Measurements from ENCODE around the gene ZNF121.

The ZNF121 gene

DNA sequence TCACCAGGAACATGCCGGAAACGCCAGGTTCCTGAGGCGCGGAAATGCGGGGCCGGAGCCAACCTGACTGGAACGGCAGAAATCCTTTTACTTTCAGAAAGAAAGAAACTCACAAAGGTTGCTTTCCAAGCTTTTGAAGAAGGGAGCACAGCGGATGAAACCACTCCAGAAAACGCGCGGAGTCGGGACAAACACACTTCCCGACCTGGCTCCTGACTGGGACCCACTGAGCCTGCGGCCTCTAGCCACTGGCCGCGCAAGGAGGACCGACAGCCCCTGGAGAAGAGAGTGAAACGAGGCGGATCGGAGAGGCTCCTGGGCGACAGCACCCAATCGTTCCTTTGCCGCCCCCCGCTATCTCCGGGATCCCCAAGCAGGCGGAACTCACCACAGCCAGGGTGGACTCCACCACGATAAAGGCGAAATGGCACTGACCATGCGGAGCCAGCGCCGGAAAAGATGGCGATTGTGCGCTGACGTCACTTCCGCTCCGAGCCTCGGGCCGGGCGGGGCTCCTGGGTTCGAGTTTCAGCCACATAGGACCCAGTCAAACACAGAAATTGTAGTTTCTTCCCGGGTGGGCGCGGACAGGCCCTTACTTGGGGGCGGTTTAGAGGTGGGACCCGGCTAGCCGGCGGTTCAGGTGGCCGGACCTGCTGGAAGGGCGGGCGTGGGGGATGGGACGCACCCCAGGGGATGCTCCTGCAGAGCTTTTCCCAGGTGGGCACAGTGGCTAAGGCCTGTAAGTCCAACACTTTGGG lies at the start of gene ZNF121:
Gene ZNF121 (minus strand): TSS at position 432 of the 761 bp plus-strand sequence. CDS start 16,407 bp downstream, outside the sequence.
- peak within 1 kb of the TSS; percentile 76 for H3K4me2 ChIP-seq (ENCODE audit: insufficient read depth, low read length)
- H3K27me3 ChIP-seq (ENCODE audit: insufficient read depth, low read length, poor library complexity) = no peaks in the 10 kb centered on the region
- TF ChIP-seq EZH2 (IDR thresholded peaks at IDR 0.05; ENCODE audit: borderline replicate concordance, low read depth, low read length, severe bottlenecking) = no peak
- TF ChIP-seq, protein P1, sequence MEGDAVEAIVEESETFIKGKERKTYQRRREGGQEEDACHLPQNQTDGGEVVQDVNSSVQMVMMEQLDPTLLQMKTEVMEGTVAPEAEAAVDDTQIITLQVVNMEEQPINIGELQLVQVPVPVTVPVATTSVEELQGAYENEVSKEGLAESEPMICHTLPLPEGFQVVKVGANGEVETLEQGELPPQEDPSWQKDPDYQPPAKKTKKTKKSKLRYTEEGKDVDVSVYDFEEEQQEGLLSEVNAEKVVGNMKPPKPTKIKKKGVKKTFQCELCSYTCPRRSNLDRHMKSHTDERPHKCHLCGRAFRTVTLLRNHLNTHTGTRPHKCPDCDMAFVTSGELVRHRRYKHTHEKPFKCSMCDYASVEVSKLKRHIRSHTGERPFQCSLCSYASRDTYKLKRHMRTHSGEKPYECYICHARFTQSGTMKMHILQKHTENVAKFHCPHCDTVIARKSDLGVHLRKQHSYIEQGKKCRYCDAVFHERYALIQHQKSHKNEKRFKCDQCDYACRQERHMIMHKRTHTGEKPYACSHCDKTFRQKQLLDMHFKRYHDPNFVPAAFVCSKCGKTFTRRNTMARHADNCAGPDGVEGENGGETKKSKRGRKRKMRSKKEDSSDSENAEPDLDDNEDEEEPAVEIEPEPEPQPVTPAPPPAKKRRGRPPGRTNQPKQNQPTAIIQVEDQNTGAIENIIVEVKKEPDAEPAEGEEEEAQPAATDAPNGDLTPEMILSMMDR (IDR thresholded peaks at IDR 0.05; ENCODE audit: borderline replicate concordance, extremely low read depth, low read length, poor library complexity, severe bottlenecking) = no peak
- peak within 1 kb of the TSS; percentile 86 to 98 for H3K4me3 ChIP-seq (ENCODE audit: low read depth in 1 of 2, low read length in 2 of 2)
- peak within 1 kb of the TSS; percentile 96 for H3K27ac ChIP-seq (ENCODE audit: low read length)
- peaks cover 33% of the 10 kb centered on the region for H3K36me3 ChIP-seq (ENCODE audit: insufficient read depth, low read length)
- ATAC-seq (ENCODE audit: insufficient read depth, low read depth) = peak; percentile 84
- H3K4me1 ChIP-seq (ENCODE audit: insufficient read depth, low read length) = peaks cover 44% of the 10 kb centered on the region
- peaks cover 30% of the 10 kb centered on the region for H4K20me1 ChIP-seq (ENCODE audit: insufficient read depth, low read length)
- DNase-seq = peak; percentile 86
- H3K79me2 ChIP-seq (ENCODE audit: insufficient read depth, low read length) = peaks cover 53% of the 10 kb centered on the region
- H3K9ac ChIP-seq (ENCODE audit: low read depth, low read length) = peak within 1 kb of the TSS; percentile 91
- H3K9me3 ChIP-seq (ENCODE audit: insufficient read depth, low read length, severe bottlenecking) = peaks cover under 1% of the 10 kb centered on the region
- H2AFZ ChIP-seq (ENCODE audit: low read depth, low read length) = peak within 1 kb of the TSS; percentile 84

DNA sequence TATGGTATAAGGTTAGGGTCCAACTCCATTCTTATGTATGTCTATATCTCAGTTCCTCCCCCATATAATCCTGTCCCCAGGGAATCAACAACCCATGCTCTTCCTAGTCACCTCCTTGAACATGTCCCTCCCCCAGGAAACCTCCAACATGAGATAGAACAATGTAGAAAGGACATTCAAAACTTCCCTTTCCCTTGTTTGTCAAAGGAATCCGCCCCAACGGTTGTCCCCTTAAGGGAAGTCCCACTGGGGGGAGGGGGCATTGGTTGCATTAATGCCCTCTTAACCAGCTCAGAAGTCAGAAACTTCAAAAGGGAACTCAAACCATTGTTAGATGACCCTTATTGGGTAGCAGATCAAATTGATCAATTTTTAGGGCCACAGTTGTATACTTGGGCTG lies 43.6 kb upstream of the ZNF121 start:
- Histone ChIP-seq H3K4me1 (ENCODE audit: insufficient read depth, low read length) (peaks cover 1% of the 10 kb centered on the region; the same call in 1 of the 2 replicates), H2AFZ (ENCODE audit: low read depth, low read length) (no peak overlapping the region), H3K27ac (ENCODE audit: low read length) (no peak overlapping the region), H3K9me3 (ENCODE audit: insufficient read depth, low read length, severe bottlenecking) (no peaks in the 10 kb centered on the region), H4K20me1 (ENCODE audit: insufficient read depth, low read length) (no peaks in the 10 kb centered on the region), H3K36me3 (ENCODE audit: insufficient read depth, low read length) (peaks cover 5% of the 10 kb centered on the region; the same call in 1 of the 2 replicates), H3K9ac (ENCODE audit: low read depth, low read length) (no peak overlapping the region), H3K4me3 (ENCODE audit: low read depth in 1 of 2, low read length in 2 of 2) (no peak overlapping the region), H3K4me2 (ENCODE audit: insufficient read depth, low read length) (no peak overlapping the region), H3K79me2 (ENCODE audit: insufficient read depth, low read length) (no peaks in the 10 kb centered on the region), H3K27me3 (ENCODE audit: insufficient read depth, low read length, poor library complexity) (no peaks in the 10 kb centered on the region)
- no peak for TF ChIP-seq EZH2 (IDR thresholded peaks at IDR 0.05; ENCODE audit: borderline replicate concordance, low read depth, low read length, severe bottlenecking)
- TF ChIP-seq, protein P1 (IDR thresholded peaks at IDR 0.05; ENCODE audit: borderline replicate concordance, extremely low read depth, low read length, poor library complexity, severe bottlenecking) = no peak
- DNase-seq (no peak), ATAC-seq (ENCODE audit: insufficient read depth, low read depth) (no peak)

DNA sequence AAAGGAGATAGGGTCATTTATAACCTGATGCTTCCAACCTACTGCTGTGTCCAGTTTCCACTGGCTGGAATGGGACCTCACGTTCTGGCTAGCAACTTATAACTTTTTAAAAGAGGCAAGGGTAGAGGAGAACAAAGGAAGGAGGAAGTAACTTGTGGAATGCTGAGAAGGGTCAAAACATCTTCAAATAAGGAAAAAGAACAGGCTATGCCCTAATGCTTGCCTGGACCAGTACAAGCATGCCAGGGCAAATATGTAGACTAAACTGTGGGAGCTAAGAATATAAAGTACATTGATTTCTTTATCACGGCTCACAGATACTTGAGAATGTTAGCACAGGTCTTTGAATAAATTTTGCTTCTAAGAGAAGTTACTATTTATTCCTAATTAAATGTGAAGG lies 38.2 kb upstream of the ZNF121 start:
- Histone ChIP-seq H3K9me3 (ENCODE audit: insufficient read depth, low read length, severe bottlenecking) (no peaks in the 10 kb centered on the region), H4K20me1 (ENCODE audit: insufficient read depth, low read length) (no peaks in the 10 kb centered on the region), H2AFZ (ENCODE audit: low read depth, low read length) (no peak overlapping the region), H3K4me3 (ENCODE audit: low read depth in 1 of 2, low read length in 2 of 2) (0 out of 4 replicates have a peak overlapping the region, but pooled peaks of 1 of the 2 experiments have one; percentile 21), H3K36me3 (ENCODE audit: insufficient read depth, low read length) (peaks cover 22% of the 10 kb centered on the region), H3K4me2 (ENCODE audit: insufficient read depth, low read length) (peak overlapping the region; percentile 80; the same call in 1 of the 2 replicates), H3K27ac (ENCODE audit: low read length) (no peak overlapping the region; the same call in 1 of the 2 replicates), H3K79me2 (ENCODE audit: insufficient read depth, low read length) (peaks cover 29% of the 10 kb centered on the region), H3K9ac (ENCODE audit: low read depth, low read length) (peak overlapping the region; percentile 11; the same call in 1 of the 2 replicates), H3K4me1 (ENCODE audit: insufficient read depth, low read length) (peaks cover 28% of the 10 kb centered on the region), H3K27me3 (ENCODE audit: insufficient read depth, low read length, poor library complexity) (no peaks in the 10 kb centered on the region)
- ATAC-seq (ENCODE audit: insufficient read depth, low read depth) (no peak), DNase-seq (no peak)
- TF ChIP-seq EZH2 (IDR thresholded peaks at IDR 0.05; ENCODE audit: borderline replicate concordance, low read depth, low read length, severe bottlenecking) = no peak
- TF ChIP-seq, protein P1 (IDR thresholded peaks at IDR 0.05; ENCODE audit: borderline replicate concordance, extremely low read depth, low read length, poor library complexity, severe bottlenecking) = no peak

Data from DND-41 (cell line).